Measurements from ENCODE around the gene PTPRT.

DNA sequence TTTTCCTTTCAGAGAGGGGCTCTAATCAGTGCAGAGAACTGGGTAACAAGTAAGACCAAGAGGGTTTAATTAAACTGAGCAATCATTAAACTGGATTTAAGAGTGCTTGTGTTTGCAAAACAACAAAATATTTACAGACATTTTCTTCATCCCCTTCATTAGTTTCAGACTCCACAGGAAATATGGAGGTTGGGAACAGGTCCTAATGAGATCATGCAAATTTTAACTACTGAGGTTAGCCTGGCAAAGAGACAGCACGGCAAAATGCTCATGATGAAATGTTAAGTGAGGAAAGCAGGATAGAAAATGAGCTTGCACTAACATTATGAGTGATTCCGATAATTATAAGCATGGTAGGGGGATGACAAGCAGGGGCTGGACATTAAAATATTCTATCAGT lies 268.9 kb downstream of the PTPRT start:
- no peak for TF ChIP-seq ZNF423 (tag by site-specific recombination; IDR thresholded peaks at IDR 0.05)
- TF ChIP-seq ZNF239 (tag by site-specific recombination; IDR thresholded peaks at IDR 0.05): no peak
- TF ChIP-seq, protein P1, sequence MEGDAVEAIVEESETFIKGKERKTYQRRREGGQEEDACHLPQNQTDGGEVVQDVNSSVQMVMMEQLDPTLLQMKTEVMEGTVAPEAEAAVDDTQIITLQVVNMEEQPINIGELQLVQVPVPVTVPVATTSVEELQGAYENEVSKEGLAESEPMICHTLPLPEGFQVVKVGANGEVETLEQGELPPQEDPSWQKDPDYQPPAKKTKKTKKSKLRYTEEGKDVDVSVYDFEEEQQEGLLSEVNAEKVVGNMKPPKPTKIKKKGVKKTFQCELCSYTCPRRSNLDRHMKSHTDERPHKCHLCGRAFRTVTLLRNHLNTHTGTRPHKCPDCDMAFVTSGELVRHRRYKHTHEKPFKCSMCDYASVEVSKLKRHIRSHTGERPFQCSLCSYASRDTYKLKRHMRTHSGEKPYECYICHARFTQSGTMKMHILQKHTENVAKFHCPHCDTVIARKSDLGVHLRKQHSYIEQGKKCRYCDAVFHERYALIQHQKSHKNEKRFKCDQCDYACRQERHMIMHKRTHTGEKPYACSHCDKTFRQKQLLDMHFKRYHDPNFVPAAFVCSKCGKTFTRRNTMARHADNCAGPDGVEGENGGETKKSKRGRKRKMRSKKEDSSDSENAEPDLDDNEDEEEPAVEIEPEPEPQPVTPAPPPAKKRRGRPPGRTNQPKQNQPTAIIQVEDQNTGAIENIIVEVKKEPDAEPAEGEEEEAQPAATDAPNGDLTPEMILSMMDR (tag by site-specific recombination; IDR thresholded peaks at IDR 0.05): no peak
- TF ChIP-seq, protein P2, sequence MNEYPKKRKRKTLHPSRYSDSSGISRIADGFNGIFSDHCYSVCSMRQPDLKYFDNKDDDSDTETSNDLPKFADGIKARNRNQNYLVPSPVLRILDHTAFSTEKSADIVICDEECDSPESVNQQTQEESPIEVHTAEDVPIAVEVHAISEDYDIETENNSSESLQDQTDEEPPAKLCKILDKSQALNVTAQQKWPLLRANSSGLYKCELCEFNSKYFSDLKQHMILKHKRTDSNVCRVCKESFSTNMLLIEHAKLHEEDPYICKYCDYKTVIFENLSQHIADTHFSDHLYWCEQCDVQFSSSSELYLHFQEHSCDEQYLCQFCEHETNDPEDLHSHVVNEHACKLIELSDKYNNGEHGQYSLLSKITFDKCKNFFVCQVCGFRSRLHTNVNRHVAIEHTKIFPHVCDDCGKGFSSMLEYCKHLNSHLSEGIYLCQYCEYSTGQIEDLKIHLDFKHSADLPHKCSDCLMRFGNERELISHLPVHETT (tag by site-specific recombination; IDR thresholded peaks at IDR 0.05): no peak
- TF ChIP-seq ZNF24 (tag by site-specific recombination; IDR thresholded peaks at IDR 0.05): no peak
- TF ChIP-seq, protein P3, sequence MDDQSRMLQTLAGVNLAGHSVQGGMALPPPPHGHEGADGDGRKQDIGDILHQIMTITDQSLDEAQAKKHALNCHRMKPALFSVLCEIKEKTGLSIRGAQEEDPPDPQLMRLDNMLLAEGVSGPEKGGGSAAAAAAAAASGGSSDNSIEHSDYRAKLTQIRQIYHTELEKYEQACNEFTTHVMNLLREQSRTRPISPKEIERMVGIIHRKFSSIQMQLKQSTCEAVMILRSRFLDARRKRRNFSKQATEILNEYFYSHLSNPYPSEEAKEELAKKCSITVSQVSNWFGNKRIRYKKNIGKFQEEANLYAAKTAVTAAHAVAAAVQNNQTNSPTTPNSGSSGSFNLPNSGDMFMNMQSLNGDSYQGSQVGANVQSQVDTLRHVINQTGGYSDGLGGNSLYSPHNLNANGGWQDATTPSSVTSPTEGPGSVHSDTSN (CRISPR knock-in tag; IDR thresholded peaks at IDR 0.05): no peak
